ENCODE data around the gene ZFHX2.

ZFHX2 gene

GRCh38 chr14:23513818-23514643, 37.5 kb downstream of the ZFHX2 start:
- peaks cover 0 to 10% (median 7%) of the 10 kb centered on the region in 10 experiments; a peak in 11 of 20 replicates for H3K4me1 ChIP-seq
- H4K20me1 ChIP-seq = no peaks in the 10 kb centered on the region
- no peaks in the 10 kb centered on the region for H3K27me3 ChIP-seq

DNA sequence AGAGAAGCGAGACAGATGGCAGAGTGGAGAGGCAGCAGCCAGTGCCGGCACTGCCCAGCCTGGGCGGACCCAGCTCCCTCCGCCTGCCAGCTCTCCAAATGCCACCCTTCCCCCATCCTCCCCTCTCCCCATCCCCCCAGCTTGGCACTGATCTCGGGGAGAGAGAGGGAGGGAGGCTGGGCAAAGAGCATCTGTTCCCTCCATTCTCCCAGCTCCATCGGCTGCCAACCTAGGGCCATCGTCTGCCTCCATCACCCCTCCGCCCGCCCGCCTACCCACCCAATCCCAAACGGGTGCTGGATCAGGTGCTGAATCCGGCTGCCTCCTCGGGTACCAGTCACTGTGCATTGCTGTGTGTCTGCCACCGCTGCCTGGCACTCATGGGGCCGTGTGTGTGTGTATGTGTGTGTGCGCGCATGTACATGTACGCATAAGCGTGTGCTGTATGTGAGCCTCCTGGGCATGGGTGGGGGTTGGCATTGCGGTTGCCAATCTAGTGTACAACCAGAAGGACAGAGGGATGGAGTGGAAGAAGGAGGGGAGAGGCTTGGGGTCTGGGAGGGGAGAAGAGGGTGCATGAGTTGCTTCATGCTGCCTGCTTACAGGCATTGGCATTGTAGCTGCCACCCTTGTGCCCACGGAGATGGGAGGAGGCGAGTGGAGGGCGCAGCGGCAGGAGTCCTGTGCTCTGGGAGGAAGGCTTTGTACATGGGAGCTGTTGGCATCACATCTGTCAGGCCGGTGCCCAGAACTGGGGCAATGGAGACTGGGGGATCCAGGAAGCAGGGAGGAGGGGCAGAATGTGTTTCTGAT, 38.4 kb downstream of the ZFHX2 start:
- no peak overlapping the region for H3K4me3 ChIP-seq
- TF ChIP-seq Cebpa-rat (IDR thresholded peaks at IDR 0.05) = no peak
- no peak overlapping the region for H3K27ac ChIP-seq
- peaks cover 0 to 10% (median 7%) of the 10 kb centered on the region in 10 experiments; a peak in 11 of 20 replicates for H3K4me1 ChIP-seq
- H4K20me1 ChIP-seq = no peaks in the 10 kb centered on the region
- H3K9me3 ChIP-seq (replicated peaks in 1 of 11) = no peaks in the 10 kb centered on the region
- no peaks in the 10 kb centered on the region for H3K27me3 ChIP-seq
- no peak overlapping the region for H3K4me2 ChIP-seq
- H3K9ac ChIP-seq = no peak overlapping the region
- H3K36me3 ChIP-seq = peaks cover 0 to 5% (median 0%) of the 10 kb centered on the region in 11 experiments; a peak in 3 of 22 replicates

More at GRCh38 chr14:23513818-23514643, 37.5 kb downstream of the ZFHX2 start:
- no peak overlapping the region for H3K4me2 ChIP-seq
- H3K36me3 ChIP-seq = peaks cover 0 to 5% (median 0%) of the 10 kb centered on the region in 11 experiments; a peak in 3 of 22 replicates
- no peak overlapping the region for H3K9ac ChIP-seq
- H3K9me3 ChIP-seq (replicated peaks in 1 of 11) = no peaks in the 10 kb centered on the region
- no peak overlapping the region for H3K27ac ChIP-seq
- no peak overlapping the region for H3K4me3 ChIP-seq
- TF ChIP-seq Cebpa-rat (IDR thresholded peaks at IDR 0.05) = no peak

- no peak overlapping the region for H3K9ac ChIP-seq
Measured at GRCh38 chr14:23512156-23512555, 39.4 kb downstream of the ZFHX2 start.

GRCh38 chr14:23494223-23494622, 57.3 kb downstream of the ZFHX2 start:
- H3K27ac ChIP-seq = no peak overlapping the region
- H3K9ac ChIP-seq = no peak overlapping the region

More at GRCh38 chr14:23512156-23512555, 39.4 kb downstream of the ZFHX2 start:
- TF ChIP-seq Cebpa-rat (IDR thresholded peaks at IDR 0.05) = no peak
- H3K4me1 ChIP-seq = peaks cover 0 to 10% (median 7%) of the 10 kb centered on the region in 10 experiments; a peak in 11 of 20 replicates
- H3K27ac ChIP-seq = no peak overlapping the region
- H3K4me2 ChIP-seq = peak overlapping the region in 5 of 11 experiments; percentile 15 to 56 (median 37); a peak in 7 of 22 replicates
- no peaks in the 10 kb centered on the region for H3K27me3 ChIP-seq
- H3K9me3 ChIP-seq (replicated peaks in 1 of 11) = no peaks in the 10 kb centered on the region
- peaks cover 0 to 9% (median 0%) of the 10 kb centered on the region in 11 experiments; a peak in 5 of 22 replicates for H3K36me3 ChIP-seq
- no peak overlapping the region for H3K4me3 ChIP-seq
- H4K20me1 ChIP-seq = no peaks in the 10 kb centered on the region

DNA sequence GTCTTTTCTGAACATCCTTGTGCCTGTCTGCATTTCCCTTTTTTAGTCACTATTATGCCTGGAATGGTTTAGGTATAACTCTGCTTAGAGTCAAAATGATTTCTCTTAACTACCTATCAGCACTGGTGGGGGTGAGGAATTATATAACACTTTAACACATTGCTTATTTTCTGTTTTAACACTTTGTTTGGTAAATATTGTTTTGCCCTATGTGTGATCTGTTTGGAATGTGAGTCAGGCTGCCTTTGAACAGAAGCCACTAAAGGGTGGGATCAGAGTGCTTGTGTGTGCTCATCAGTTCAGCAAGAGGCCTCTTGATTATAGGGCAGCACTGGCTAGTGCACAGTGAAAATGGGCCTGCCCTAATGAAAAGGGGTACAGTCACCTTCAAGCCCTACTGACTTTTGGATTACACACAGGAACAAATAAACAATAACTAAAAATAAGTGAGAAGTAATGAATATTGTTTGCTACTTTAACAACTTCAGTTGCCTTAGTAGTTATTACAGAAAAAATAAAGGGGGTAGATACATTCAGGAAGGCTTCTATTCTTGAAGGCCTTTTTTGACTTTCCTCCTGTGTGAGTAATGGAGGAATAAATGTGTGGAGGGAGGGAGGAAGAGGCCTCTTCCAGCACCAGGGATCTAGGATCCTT, 58.8 kb downstream of the ZFHX2 start:
- Histone ChIP-seq H3K4me1 (peaks cover 0 to 14% (median 0%) of the 10 kb centered on the region in 10 experiments; a peak in 5 of 20 replicates), H4K20me1 (0 out of 22 replicates have a peak, but pooled peaks cover 0 to 13% (median 0%) of the 10 kb centered on the region in 11 experiments), H3K4me3 (no peak overlapping the region), H3K9me3 (replicated peaks in 1 of 11) (no peaks in the 10 kb centered on the region), H3K4me2 (no peak overlapping the region), H3K27me3 (no peaks in the 10 kb centered on the region), H3K27ac (no peak overlapping the region), H3K9ac (no peak overlapping the region), H3K36me3 (peaks cover 14 to 62% (median 23%) of the 10 kb centered on the region in 11 experiments; a peak in 18 of 22 replicates)
- no peak for TF ChIP-seq Cebpa-rat (IDR thresholded peaks at IDR 0.05)

More at GRCh38 chr14:23494223-23494622, 57.3 kb downstream of the ZFHX2 start:
- H3K27me3 ChIP-seq = no peaks in the 10 kb centered on the region
- 0 out of 22 replicates have a peak, but pooled peaks cover 0 to 13% (median 0%) of the 10 kb centered on the region in 11 experiments for H4K20me1 ChIP-seq
- H3K9me3 ChIP-seq (replicated peaks in 1 of 11) = no peaks in the 10 kb centered on the region
- peaks cover 0 to 14% (median 0%) of the 10 kb centered on the region in 10 experiments; a peak in 5 of 20 replicates for H3K4me1 ChIP-seq
- peaks cover 4 to 48% (median 15%) of the 10 kb centered on the region in 11 experiments; a peak in 12 of 22 replicates for H3K36me3 ChIP-seq
- TF ChIP-seq Cebpa-rat (IDR thresholded peaks at IDR 0.05) = no peak
- H3K4me2 ChIP-seq = peak overlapping the region in 2 of 11 experiments; percentile 38 to 54; a peak in 4 of 22 replicates
- H3K4me3 ChIP-seq = no peak overlapping the region

- Histone ChIP-seq H3K4me1 (peaks cover 1 to 45% (median 43%) of the 10 kb centered on the region in 10 experiments; a peak in 19 of 20 replicates), H3K4me3 (no peak overlapping the region), H3K9ac (no peak overlapping the region), H3K36me3 (peaks cover 25 to 92% (median 36%) of the 10 kb centered on the region in 11 experiments), H3K4me2 (no peak overlapping the region), H3K27me3 (no peaks in the 10 kb centered on the region), H3K9me3 (replicated peaks in 1 of 11) (no peaks in the 10 kb centered on the region), H4K20me1 (peaks cover 9 to 28% (median 25%) of the 10 kb centered on the region in 11 experiments; a peak in 19 of 22 replicates), H3K27ac (no peak overlapping the region)
- TF ChIP-seq Cebpa-rat (IDR thresholded peaks at IDR 0.05) = no peak
Measured at GRCh38 chr14:23487216-23487615, 64.3 kb downstream of the ZFHX2 start.

GRCh38 chr14:23486036-23486435, 65.5 kb downstream of the ZFHX2 start:
- no peak overlapping the region for H3K27ac ChIP-seq
- peaks cover 25 to 96% (median 42%) of the 10 kb centered on the region in 11 experiments for H3K36me3 ChIP-seq
- peaks cover 10 to 57% (median 52%) of the 10 kb centered on the region in 10 experiments for H3K4me1 ChIP-seq
- no peak for TF ChIP-seq Cebpa-rat (IDR thresholded peaks at IDR 0.05)
- H3K27me3 ChIP-seq = no peaks in the 10 kb centered on the region
- H3K9me3 ChIP-seq (replicated peaks in 1 of 11) = no peaks in the 10 kb centered on the region
- no peak overlapping the region for H3K4me3 ChIP-seq
- H3K4me2 ChIP-seq = peak overlapping the region in 7 of 11 experiments; percentile 29 to 58 (median 40); a peak in 13 of 22 replicates
- H4K20me1 ChIP-seq = peaks cover 18 to 40% (median 37%) of the 10 kb centered on the region in 11 experiments; a peak in 20 of 22 replicates
- H3K9ac ChIP-seq = peak overlapping the region in 1 of 11 experiments; percentile 1; a peak in 1 of 22 replicates

- Histone ChIP-seq H3K9me3 (replicated peaks in 1 of 11) (no peaks in the 10 kb centered on the region), H3K4me2 (peak overlapping the region in 8 of 11 experiments; percentile 10 to 58 (median 40); a peak in 15 of 22 replicates), H3K27me3 (no peaks in the 10 kb centered on the region), H3K36me3 (peaks cover 32 to 98% (median 49%) of the 10 kb centered on the region in 11 experiments), H3K4me3 (no peak overlapping the region), H3K9ac (0 out of 22 replicates have a peak overlapping the region, but pooled peaks of 1 of the 11 experiments have one; percentile 20), H3K4me1 (peaks cover 10 to 60% (median 52%) of the 10 kb centered on the region in 10 experiments), H4K20me1 (peaks cover 18 to 47% (median 37%) of the 10 kb centered on the region in 11 experiments; a peak in 20 of 22 replicates), H3K27ac (no peak overlapping the region)
- no peak for TF ChIP-seq Cebpa-rat (IDR thresholded peaks at IDR 0.05)
Measured at GRCh38 chr14:23485326-23485725, 66.2 kb downstream of the ZFHX2 start.
